Left ventricle myocardium inferior (tissue), 1 donor: ENCODE measurements around the gene URB1. TPM values are rescaled to one million over a fixed set of nuclear protein-coding genes. Genes with fewer than 3 reads are reported as not detected.
"Not testable (repeated sequence)": the region's sequence is repeated elsewhere in the genome, so short reads cannot be mapped to it uniquely, and the experiment has no call there.

Experiments used
- DNase-seq: peaks from one replicate; pipeline ENCODE4 v3.0.0-alpha.2; 2020
- H3K27ac ChIP-seq: fragments of 200-600 bp; replicated peaks from 2 replicates; pipeline ENCODE4 v1.8.0; 2021
- H3K27me3 ChIP-seq: fragments of 200-600 bp; 2 replicates; pipeline ENCODE4 v1.8.0; 2021; ENCODE audit warnings: low read depth
- H3K36me3 ChIP-seq: fragments of 200-600 bp; 2 replicates; pipeline ENCODE4 v1.8.0; 2021
- H3K4me1 ChIP-seq: fragments of 200-600 bp; 2 replicates; pipeline ENCODE4 v1.8.0; 2021
- H3K4me3 ChIP-seq: fragments of 200-600 bp; 2 replicates; pipeline ENCODE4 v1.8.0; 2021; ENCODE audit warnings: mild to moderate bottlenecking, moderate library complexity
- H3K9me3 ChIP-seq: fragments of 200-600 bp; replicated peaks from 2 replicates; pipeline ENCODE4 v1.8.0; 2021
- intact Hi-C: fragments of 100-400 bp; cut with micrococcal nuclease; formaldehyde crosslinking; loops from one replicate; pipeline ENCODE4 v1.11.0; 2022
- long read RNA-seq: library from polyadenylated mRNA; unstranded; transcript quantifications from one replicate; pipeline ENCODE4 v2.0.0, GENCODE V29; 2021
- total RNA-seq: library from RNA; stranded (reverse); fragmentation: NEBNext Ultra II Directional; extraction: Animal tissue kit (Norgen Biotek cat#: 25700); gene quantifications from one replicate; pipeline ENCODE4 v1.2.1, GENCODE V29; 2021
- TF ChIP-seq, protein P1 (sequence below): fragments of 200-600 bp; IDR thresholded peaks from 2 replicates; pipeline ENCODE4 v1.8.0; 2021; ENCODE audit warnings: antibody characterized with exemption, mild to moderate bottlenecking, borderline replicate concordance
- donor health status: DM: no; HTN: yes; CAD: no; lungs with severe emphysema.

Gene URB1, protein sequence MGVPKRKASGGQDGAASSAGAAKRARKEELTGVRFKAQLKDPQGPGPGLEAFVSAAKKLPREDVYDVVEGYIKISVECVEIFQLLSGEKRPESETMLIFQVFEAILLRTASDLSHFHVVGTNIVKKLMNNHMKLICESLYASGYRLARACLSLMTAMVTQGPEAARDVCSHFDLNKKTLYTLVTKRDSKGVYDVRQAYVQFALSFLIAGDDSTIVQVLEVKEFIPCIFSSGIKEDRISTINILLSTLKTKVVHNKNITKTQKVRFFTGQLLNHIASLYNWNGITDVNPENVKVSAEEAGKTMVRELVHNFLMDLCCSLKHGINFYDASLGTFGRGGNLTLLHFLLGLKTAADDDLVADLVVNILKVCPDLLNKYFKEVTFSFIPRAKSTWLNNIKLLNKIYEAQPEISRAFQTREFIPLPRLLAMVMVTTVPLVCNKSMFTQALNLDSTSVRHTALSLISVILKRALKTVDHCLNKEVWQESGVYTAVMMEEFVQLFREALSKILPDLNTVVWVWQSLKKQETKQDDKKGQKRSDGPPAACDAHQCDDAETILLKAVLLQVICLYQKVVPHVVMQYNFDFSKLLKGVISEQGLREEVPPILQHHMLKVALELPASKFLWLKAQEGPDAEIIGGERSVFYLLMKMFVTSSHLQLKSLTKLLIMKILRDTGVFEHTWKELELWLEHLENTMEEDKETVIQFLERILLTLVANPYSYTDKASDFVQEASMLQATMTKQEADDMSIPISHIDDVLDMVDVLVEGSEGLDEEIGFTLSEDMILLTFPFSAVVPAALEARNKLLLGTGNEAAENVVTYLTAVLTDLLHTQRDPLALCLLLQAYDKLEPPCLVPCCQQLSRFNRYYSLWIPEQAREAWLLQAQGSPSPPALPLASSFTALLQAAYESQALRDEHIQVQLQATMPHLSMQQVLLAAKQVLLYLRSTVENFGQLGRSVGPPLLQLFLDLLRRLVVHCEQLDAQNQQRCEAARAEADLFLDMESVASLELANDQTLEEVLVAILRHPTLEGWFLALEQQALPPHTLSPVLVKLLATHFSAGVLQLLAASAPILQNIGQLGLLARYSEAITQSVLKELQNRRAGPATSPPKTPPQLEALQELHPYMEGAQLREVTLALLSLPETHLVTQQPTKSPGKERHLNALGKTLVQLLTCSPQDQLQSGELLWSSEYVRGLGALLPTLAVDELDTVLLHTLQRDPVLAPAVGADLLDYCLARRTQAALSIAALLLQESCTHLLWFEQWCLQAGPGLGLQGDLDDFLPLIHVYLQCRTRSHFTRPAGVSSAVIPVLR (N-terminal part only)
- 13.8 TPM for total RNA-seq
- long read RNA-seq, partial matches to known transcripts = 45 of 48 reads
- long read RNA-seq, other reads (novel, unspliced or antisense) = 3 of 48 reads

DNA sequence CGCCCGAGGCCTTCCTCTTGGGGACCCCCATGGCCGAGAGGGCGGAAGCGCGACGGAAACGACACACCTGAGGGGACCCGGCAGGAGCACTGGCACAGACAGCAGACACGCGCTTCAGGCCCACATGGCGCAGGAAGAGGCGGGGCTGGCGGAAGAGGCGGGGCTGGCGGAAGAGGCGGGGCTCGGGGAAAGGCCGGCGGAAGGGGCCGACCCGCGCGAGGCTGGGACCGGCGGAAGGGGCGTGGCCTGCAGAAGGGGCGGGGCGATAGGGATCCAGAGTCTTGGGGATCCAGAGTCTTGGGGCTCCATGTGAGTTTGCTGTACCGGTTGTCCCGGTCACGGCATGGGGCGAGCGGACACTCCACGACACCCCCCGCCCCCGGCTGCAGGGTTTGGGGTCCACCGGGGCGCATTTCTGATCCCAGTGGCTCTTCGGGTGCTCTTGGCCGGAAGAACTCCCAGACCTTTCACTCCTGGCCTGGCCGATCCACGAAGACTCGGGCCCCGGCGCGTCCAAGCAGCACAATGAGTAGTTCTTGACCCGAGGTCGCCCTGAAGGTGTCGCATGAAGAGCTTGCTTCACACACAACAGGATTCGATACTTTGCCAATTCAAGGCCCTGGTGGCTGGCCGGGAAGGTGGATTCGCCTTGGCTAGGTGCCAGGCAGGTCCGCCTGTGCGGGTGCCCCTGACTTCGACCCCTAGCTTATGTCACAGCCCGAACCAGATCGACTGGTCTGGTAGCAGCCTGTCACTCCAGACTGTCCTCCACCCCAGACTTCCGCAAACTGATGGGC lies at the start of gene URB1:
Gene URB1, minus strand, starts transcription at position 133 of the 797 bp plus-strand sequence. Its CDS starts 102 bp downstream, at position 31.
- no peaks in the 10 kb centered on the region for H3K27me3 ChIP-seq
- H3K27ac ChIP-seq = peak within 1 kb of the TSS; percentile 94
- peak; percentile 93 for DNase-seq
- peak within 1 kb of the TSS; percentile 100 for H3K4me3 ChIP-seq
- intact Hi-C loops = loop anchor here (10.0 kb wide), 1 partner anchor 212 kb away; no protein-coding TSS in a partner anchor
- peaks cover 48% of the 10 kb centered on the region for H3K4me1 ChIP-seq
- H3K9me3 ChIP-seq = no peaks in the 10 kb centered on the region
- TF ChIP-seq, protein P1, sequence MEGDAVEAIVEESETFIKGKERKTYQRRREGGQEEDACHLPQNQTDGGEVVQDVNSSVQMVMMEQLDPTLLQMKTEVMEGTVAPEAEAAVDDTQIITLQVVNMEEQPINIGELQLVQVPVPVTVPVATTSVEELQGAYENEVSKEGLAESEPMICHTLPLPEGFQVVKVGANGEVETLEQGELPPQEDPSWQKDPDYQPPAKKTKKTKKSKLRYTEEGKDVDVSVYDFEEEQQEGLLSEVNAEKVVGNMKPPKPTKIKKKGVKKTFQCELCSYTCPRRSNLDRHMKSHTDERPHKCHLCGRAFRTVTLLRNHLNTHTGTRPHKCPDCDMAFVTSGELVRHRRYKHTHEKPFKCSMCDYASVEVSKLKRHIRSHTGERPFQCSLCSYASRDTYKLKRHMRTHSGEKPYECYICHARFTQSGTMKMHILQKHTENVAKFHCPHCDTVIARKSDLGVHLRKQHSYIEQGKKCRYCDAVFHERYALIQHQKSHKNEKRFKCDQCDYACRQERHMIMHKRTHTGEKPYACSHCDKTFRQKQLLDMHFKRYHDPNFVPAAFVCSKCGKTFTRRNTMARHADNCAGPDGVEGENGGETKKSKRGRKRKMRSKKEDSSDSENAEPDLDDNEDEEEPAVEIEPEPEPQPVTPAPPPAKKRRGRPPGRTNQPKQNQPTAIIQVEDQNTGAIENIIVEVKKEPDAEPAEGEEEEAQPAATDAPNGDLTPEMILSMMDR = no peak
- no peaks in the 10 kb centered on the region for H3K36me3 ChIP-seq

DNA sequence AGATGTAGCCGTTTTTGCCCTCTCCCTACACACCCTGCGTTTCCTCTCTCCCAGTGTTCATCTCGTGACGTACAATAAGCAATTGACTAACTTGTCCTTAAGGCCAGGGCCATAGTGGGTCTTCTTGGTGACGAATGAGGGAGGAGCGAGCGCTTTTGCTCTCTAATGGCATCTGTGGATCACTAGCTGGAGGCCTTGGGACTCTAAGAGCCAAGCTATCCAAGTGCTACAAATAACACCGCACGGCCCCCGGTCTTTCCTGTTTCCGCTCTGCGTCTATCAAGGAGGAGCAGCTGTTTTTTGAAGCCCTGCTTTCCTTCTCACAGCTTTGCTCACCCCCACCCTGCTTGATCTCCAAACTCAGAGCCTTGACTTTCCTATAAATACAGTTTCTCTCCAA lies 44.9 kb upstream of the URB1 start:
- intact Hi-C loops = no loop called here
- no peak for DNase-seq

DNA sequence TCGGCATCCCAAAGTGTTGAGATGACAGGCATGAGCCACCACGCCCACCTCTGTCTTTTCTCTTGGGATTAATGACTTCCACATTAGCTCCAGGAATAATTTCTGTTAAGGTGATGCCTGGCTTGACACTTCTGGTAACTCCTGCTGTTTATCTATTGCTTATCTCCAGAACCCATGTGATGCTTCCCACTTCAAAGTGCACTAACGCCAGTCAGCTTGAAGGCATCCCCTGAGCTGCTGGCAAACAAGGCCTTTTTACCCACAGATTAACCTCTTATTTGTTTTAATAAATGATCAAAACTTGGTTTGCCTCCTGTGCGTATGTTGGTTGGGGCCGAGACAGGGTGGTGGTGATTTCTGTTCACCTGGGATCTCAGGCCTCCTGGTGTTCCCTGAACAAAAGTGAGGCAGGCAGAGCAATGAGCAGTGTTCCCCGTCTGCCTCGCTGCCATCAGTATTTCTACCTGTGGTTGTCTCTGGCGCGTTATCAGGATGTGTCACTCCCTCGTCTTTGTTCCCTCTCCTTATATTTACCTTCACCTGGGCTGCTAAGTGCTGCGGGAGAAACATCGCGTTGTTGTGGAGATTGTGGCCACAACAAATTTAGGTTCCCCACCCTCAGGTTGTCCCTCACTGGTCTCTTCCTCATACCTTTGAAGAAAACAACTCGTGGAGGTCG lies 40.3 kb upstream of the URB1 start:
- DNase-seq, intact Hi-C loops, H3K36me3 ChIP-seq, H3K27ac ChIP-seq, H3K27me3 ChIP-seq, H3K9me3 ChIP-seq, H3K4me3 ChIP-seq: not testable (repeated sequence)
- H3K4me1 ChIP-seq = peaks cover 57% of the 10 kb centered on the region

More for the DNA sequence above, 44.9 kb upstream of the URB1 start:
- Histone ChIP-seq H3K9me3 (no peaks in the 10 kb centered on the region), H3K4me1 (peaks cover 64% of the 10 kb centered on the region), H3K36me3 (peaks cover 4% of the 10 kb centered on the region), H3K27ac (peak overlapping the region; percentile 19), H3K4me3 (no peak overlapping the region), H3K27me3 (no peaks in the 10 kb centered on the region)
- TF ChIP-seq, protein P1 = no peak

DNA sequence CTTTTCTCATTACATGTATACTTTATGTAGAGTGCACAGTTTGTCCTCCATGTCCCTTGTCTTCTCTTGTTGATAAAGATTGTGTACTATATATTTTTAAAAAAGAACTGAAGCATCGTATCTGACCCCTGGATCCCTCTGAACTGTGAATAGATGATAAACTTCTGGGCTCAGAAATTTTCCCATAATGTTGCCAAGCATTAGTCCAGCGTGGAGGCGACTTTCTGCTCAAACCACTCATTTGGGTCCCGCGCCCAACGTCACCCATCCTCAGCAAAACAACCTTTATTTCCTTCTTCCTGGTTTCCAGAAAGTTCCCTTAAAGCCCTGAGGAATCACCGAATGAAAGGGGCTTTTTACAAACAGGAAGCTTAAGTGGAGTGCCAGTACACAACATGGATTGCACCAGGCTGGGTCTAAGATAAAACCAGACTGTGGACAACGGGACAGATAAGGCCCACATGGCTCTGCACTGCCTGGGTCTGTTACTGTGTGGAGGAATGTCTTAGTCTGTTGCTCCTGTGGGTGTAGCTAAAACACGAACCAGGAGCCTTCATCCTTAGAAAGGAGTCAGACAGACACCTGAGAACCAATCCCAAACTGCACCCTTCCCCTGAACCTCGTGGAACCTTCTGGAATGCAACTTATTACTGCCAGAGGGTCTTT lies 35.3 kb upstream of the URB1 start:
- no peaks in the 10 kb centered on the region for H3K27me3 ChIP-seq
- H3K4me3 ChIP-seq = no peak overlapping the region
- no peaks in the 10 kb centered on the region for H3K9me3 ChIP-seq
- H3K4me1 ChIP-seq = peaks cover 60% of the 10 kb centered on the region
- TF ChIP-seq, protein P1 = no peak
- peaks cover 4% of the 10 kb centered on the region for H3K36me3 ChIP-seq
- peak overlapping the region; percentile 55 for H3K27ac ChIP-seq
- no peak for DNase-seq
- intact Hi-C loops = no loop called here
